OCI-LY1 (cell line): ENCODE results near the gene SNX5.

Experiments used
- H2AFZ ChIP-seq: fragments of 200-600 bp; sonication (generic), shearing (Covaris generic); 2 replicates; pipeline ENCODE4 v1.6.0; 2014; ENCODE audit warnings: antibody characterized with exemption, mild to moderate bottlenecking, low read length
- H3F3A ChIP-seq: fragments of 200-600 bp; sonication (generic), shearing (Covaris generic); 2 replicates; pipeline ENCODE4 v1.6.0; 2014; ENCODE audit warnings: mild to moderate bottlenecking, antibody characterized with exemption, low read length, moderate library complexity; ENCODE audit not compliant: insufficient read depth
- H3K27ac ChIP-seq: fragments of 200-600 bp; sonication (generic); 2 replicates; pipeline ENCODE4 v1.5.1; 2014; ENCODE audit warnings: low read length, mixed run types, mild to moderate bottlenecking, low read depth; ENCODE audit not compliant: poor library complexity, severe bottlenecking
- H3K27me3 ChIP-seq: fragments of 200-600 bp; sonication (generic); 2 replicates; pipeline ENCODE4 v1.6.0; 2014; ENCODE audit warnings: antibody characterized with exemption, mild to moderate bottlenecking, low read length, moderate library complexity; ENCODE audit not compliant: insufficient read depth
- H3K36me3 ChIP-seq: fragments of 200-600 bp; sonication (generic); 2 replicates; pipeline ENCODE4 v1.6.1; 2014; ENCODE audit warnings: mild to moderate bottlenecking, antibody characterized with exemption, low read length, moderate library complexity, mixed read lengths; ENCODE audit not compliant: insufficient read depth
- H3K4me1 ChIP-seq: fragments of 200-600 bp; sonication (generic); 2 replicates; pipeline ENCODE4 v1.5.1; 2014; ENCODE audit warnings: mild to moderate bottlenecking, low read length, moderate library complexity; ENCODE audit not compliant: insufficient read depth, severe bottlenecking
- H3K4me2 ChIP-seq: fragments of 200-600 bp; sonication (generic), shearing (Covaris generic); 2 replicates; pipeline ENCODE4 v1.6.1; 2014; ENCODE audit warnings: low read length
- H3K4me3 ChIP-seq: fragments of 200-600 bp; sonication (generic); 2 replicates; pipeline ENCODE4 v1.5.1; 2014; ENCODE audit warnings: low read length, low read depth, mild to moderate bottlenecking, mixed read lengths; ENCODE audit not compliant: poor library complexity, severe bottlenecking
- H3K79me2 ChIP-seq: fragments of 200-600 bp; shearing (Covaris generic); 2 replicates; pipeline ENCODE4 v1.6.1; 2016; ENCODE audit warnings: mixed run types, low read length, mixed read lengths; ENCODE audit not compliant: insufficient read depth
- H3K9ac ChIP-seq: fragments of 200-600 bp; sonication (generic), shearing (Covaris generic); 2 replicates; pipeline ENCODE4 v1.6.1; 2014; ENCODE audit warnings: mild to moderate bottlenecking, low read length, mixed read lengths
- H3K9me2 ChIP-seq: fragments of 200-600 bp; sonication (generic), shearing (Covaris generic); 2 replicates; pipeline ENCODE4 v1.6.1; 2014; ENCODE audit warnings: low read depth, mild to moderate bottlenecking, low read length, mixed read lengths
- H3K9me3 ChIP-seq: fragments of 200-600 bp; shearing (Covaris generic); 2 replicates; pipeline ENCODE4 v1.6.1; 2014; ENCODE audit warnings: low read length, mixed read lengths
- H4K20me1 ChIP-seq: fragments of 200-600 bp; sonication (generic), shearing (Covaris generic); 2 replicates; pipeline ENCODE4 v1.6.0; 2016; ENCODE audit warnings: mild to moderate bottlenecking, low read length; ENCODE audit not compliant: insufficient read depth
- EZH2 ChIP-seq: fragments of 200-600 bp; sonication (generic), shearing (Covaris generic); IDR thresholded peaks from 2 replicates; pipeline ENCODE4 v1.8.0; 2017; ENCODE audit warnings: borderline replicate concordance, mixed run types, mild to moderate bottlenecking, antibody characterized with exemption, low read length, moderate library complexity, mixed read lengths
- TF ChIP-seq, protein P1 (sequence below): fragments of 200-600 bp; sonication (generic), shearing (Covaris generic); IDR thresholded peaks from 2 replicates; pipeline ENCODE4 v1.5.1; 2017; ENCODE audit warnings: mild to moderate bottlenecking, antibody characterized with exemption, low read length, moderate library complexity, mixed read lengths

The SNX5 gene

DNA sequence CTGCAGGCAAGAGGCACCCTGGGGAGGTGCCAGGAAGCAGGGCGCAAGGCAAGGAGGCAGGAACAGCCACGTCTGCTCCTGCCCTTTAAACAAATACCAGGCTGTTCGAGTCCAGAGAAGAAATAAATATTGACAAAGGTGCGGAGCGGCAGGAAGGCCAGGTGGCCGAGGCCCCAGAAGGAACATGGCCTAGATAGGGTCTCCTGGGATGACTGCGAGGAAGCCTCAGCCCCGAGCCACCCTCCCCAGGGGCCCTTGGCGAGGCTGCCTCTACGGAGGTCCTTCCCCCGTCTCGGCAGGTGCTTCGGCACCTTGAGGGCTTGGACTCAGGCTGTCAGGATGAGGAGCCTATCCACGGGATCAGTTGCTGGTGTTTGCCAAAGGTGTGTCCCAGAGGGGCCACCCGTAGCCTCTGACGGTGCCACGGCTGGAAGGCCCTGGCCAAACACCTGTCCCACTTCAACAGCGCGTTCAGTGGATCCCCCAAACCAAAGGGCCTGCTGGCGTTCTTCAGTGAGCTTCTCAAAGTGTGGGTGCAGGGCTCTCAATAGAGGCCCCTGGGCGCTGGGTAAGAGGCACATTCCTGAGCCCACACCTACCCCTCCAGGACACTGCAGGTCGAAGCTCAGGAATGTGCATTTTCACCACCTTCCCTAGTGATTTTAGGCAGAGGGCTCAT lies 39.8 kb downstream of the SNX5 start:
- Histone ChIP-seq H3K9me3 (no peaks in the 10 kb centered on the region), H3F3A (no peaks in the 10 kb centered on the region), H3K4me3 (no peak overlapping the region), H3K9ac (no peak overlapping the region), H2AFZ (no peak overlapping the region), H3K27ac (no peak overlapping the region), H3K79me2 (no peaks in the 10 kb centered on the region), H3K27me3 (no peaks in the 10 kb centered on the region), H3K9me2 (no peaks in the 10 kb centered on the region), H3K36me3 (no peaks in the 10 kb centered on the region; the same call in 1 of the 2 replicates), H4K20me1 (no peaks in the 10 kb centered on the region), H3K4me1 (no peaks in the 10 kb centered on the region), H3K4me2 (no peak overlapping the region)
- no peak for TF ChIP-seq EZH2
- TF ChIP-seq, protein P1, sequence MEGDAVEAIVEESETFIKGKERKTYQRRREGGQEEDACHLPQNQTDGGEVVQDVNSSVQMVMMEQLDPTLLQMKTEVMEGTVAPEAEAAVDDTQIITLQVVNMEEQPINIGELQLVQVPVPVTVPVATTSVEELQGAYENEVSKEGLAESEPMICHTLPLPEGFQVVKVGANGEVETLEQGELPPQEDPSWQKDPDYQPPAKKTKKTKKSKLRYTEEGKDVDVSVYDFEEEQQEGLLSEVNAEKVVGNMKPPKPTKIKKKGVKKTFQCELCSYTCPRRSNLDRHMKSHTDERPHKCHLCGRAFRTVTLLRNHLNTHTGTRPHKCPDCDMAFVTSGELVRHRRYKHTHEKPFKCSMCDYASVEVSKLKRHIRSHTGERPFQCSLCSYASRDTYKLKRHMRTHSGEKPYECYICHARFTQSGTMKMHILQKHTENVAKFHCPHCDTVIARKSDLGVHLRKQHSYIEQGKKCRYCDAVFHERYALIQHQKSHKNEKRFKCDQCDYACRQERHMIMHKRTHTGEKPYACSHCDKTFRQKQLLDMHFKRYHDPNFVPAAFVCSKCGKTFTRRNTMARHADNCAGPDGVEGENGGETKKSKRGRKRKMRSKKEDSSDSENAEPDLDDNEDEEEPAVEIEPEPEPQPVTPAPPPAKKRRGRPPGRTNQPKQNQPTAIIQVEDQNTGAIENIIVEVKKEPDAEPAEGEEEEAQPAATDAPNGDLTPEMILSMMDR: no peak

DNA sequence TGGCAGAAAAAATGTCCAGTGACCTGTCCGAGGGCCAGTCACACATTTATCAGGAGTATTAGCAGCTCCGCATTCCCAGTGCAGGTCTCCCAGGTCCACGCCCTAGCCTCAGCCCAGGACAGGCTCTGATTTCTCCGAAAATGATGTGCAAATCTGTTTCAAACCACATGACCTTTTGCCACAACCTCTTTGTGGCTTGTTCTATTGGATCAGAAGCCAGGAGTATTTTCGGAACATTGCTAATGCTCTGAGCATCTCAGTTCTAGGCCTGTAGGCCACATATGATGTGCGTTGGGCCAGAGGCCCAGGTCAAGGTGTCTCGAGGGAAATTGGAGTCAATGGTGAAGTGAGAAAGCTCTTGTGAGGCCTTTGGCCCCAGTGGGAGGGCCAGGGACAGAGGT lies 40.4 kb downstream of the SNX5 start:
- no peaks in the 10 kb centered on the region; the same call in 1 of the 2 replicates for H3K36me3 ChIP-seq
- TF ChIP-seq EZH2: no peak
- TF ChIP-seq, protein P1: no peak
- H3F3A ChIP-seq: no peaks in the 10 kb centered on the region
- H3K4me1 ChIP-seq: no peaks in the 10 kb centered on the region
- no peak overlapping the region for H3K9ac ChIP-seq
- no peak overlapping the region for H3K4me2 ChIP-seq
- H3K79me2 ChIP-seq: no peaks in the 10 kb centered on the region
- no peak overlapping the region for H2AFZ ChIP-seq
- no peaks in the 10 kb centered on the region for H4K20me1 ChIP-seq
- H3K9me2 ChIP-seq: no peaks in the 10 kb centered on the region
- H3K27ac ChIP-seq: no peak overlapping the region
- H3K9me3 ChIP-seq: no peaks in the 10 kb centered on the region
- H3K4me3 ChIP-seq: no peak overlapping the region
- no peaks in the 10 kb centered on the region for H3K27me3 ChIP-seq

DNA sequence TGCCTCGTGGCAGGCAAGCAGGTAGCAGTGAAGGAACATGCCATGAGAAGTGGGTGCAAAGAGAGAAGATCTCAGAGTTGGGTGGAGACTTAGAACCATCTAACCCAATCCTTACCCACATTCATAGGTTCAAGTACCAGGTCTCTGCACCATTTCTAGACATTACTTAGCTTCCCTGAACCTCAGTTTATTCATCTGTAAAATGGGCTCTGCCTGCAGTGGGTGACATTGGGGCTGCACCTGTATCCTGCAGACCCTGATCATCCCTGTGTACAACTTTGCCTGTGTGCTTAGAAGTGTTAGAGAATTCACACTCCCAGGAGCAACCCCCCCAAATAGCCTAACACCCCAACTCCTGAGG lies 42.7 kb downstream of the SNX5 start:
- H3K4me3 ChIP-seq: no peak overlapping the region
- no peaks in the 10 kb centered on the region for H3K36me3 ChIP-seq
- H4K20me1 ChIP-seq: no peaks in the 10 kb centered on the region
- H3K27me3 ChIP-seq: no peaks in the 10 kb centered on the region
- H3K4me1 ChIP-seq: no peaks in the 10 kb centered on the region
- no peak overlapping the region for H2AFZ ChIP-seq
- H3F3A ChIP-seq: no peaks in the 10 kb centered on the region
- H3K27ac ChIP-seq: no peak overlapping the region
- TF ChIP-seq, protein P1: no peak
- no peak for TF ChIP-seq EZH2
- H3K79me2 ChIP-seq: no peaks in the 10 kb centered on the region
- no peaks in the 10 kb centered on the region for H3K9me2 ChIP-seq
- H3K9ac ChIP-seq: no peak overlapping the region
- H3K4me2 ChIP-seq: no peak overlapping the region
- no peaks in the 10 kb centered on the region for H3K9me3 ChIP-seq
